Activated CD8-positive, alpha-beta memory T cell treated with anti-CD3 and anti-CD28 coated beads for 24 hours (primary cell): ENCODE measurements around the gene TRABD2B.

ENCODE experiments used
- DNase-seq: peaks from one replicate; pipeline ENCODE4 v3.0.0-alpha.2; 2020

TRABD2B gene

DNA sequence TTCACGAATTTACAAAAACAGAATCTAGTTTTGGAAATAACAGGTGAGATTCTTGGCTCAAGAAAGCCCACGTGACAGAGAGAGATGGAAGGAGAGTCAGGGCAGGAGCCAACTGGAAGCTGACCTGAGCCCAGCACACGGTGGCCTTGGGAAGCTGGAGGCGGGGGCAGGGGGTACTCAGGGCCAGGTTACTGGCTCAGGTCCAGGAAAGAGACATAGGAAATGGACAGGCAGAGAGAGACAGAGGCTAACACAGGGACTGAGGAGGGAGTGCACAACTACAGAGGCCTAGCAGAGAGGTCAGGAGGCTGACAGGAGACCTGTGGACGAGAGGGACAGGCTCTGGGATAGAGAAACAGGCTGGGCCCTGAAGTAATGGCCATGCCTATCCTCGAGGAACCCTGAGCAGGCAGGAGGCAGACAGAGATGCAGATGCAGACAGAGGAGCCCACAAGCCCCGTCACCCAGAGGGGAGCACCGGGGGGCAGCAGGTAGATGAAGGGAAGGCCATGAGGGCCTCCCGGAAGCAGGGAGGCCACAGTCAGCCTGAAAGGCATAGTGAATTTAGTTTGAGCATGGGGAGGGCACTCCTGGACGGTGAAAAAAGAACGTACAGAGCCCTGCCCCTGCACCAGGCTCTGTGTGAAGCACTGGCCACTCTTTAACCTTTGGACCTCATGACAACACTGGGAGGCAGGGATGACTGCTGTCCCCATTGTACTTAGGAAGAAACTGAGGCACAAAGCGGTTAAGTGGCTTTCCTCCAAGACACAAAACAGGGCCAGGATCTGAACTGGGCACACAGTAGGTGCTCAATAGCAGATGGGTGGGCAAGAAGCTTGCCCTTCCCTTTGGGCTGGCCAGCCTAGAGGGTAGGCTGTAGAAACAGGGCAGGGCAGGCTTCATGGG, 230.1 kb downstream of the TRABD2B start:
- no peak for DNase-seq

DNA sequence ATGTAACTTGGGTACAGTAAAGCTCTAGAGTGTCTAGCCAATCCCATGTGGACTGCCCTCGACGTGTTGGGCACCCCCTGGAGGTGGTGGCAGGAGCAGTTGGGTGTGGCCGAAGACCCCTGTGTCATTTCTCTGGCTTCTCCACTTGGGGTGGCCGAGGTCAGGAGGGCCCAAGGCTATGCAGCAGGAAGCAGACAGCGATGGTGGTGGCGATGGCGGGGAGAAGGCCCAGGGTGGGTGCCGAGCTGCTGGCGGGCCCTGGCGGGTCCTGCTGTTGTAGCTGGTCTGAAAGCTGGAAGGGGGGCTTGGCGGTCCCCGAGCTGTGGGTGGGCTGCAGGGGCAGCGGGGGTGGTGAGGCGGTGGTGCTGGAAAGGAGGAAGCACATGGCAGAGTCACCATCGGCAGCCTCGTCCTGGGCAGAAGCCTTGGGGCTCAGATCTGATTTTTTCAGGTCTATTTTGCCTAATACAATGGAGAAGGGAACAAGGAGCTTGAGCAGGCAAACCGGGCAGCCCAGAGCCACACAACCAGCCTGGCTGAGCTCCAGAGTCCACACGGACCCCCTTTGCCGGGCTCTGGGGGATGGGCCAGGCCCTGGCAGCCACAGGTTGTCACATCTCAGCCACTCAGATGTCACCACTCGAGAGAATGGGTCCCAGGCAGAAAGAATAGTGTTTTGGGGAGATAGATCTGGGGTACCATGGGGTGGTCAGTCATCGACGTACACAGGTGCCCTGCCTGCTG, 231.3 kb downstream of the TRABD2B start:
- DNase-seq = no peak

GRCh38 chr1:47765236-47765635, 231.9 kb downstream of the TRABD2B start:
- DNase-seq = no peak

DNA sequence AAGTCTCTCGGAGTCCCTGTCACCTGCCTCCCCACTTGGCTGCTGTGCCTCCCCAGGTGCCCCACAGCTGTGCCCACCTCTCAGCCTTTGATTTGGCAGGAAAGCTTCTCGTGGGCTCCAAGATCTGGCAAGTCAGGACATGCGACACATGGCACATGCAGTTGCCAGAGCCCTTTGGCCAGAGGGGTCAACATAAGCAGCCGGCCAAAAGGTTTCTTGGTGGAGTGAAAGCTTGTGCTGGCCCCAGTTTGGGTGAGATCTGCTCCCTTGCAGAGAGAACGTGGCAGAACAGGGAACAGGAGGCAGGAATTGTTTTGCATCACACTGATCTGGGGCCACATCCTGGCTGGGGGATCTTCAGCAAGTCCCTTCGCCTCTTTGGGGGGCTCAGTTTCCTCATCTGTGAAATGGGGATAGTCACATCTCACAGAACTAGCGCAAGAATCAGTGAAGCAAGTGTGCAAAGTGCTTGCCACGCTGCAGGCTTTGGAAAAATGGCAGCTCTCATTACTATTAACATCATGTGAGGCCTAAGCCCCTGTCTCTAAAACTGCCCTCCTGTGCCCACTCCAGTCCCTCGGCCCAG, 232.6 kb downstream of the TRABD2B start:
- no peak for DNase-seq

- no peak for DNase-seq
Measured at GRCh38 chr1:47763591-47764171, 233.5 kb downstream of the TRABD2B start.

DNA sequence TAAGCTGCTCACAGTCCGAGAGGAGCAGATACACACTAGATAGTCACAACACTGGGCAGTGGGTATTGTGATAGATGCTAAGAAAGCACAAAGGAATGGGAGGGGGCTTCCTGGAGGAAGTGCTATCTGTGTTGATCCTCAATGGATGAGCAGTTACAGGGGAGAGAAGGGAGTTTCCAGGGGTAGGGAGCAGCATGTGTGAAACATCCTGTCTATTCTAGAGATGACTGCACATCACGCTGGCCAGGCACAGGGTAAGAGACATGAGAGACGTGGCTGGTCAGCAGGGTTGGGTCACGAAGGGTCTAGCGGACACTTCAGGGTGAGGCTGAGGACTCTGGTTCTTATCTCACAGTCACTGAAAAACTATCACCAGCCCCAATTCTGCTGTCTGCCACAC, 235.2 kb downstream of the TRABD2B start:
- no peak for DNase-seq

DNA sequence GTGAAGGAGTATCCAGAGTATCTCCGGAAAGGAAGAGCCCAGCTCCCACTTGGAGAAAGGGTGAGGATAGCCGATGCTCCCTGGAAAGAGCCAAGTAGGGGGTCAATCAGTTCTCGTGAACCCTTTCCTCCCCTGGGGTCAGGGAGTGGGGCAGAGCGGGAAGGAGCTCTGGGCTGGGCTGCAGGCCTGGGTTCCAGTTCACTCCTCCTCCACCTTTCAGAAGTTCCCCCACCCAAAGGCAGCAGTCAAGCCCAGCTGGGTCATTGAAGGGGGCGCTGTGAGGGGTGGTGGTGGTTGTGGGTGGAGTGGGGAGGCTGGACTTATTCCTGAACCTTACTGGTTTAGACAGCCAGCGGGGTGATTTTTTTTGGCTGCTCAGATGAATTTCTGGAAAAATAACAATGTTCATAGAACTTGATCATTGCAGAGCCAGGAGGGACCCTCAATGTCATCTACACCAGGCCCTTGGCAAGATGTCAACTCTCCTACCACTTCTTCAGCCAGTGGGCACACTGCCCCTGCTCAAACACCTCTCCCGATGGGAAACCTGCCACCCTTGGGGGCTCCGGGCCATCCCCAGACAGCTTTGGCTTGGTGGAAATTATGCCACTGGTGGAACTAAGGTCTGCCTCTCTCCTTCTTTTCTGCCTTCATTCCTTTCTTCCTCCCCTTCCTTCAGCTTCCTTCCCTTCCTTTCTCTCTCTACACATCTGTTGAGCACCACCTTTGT, 235.8 kb downstream of the TRABD2B start:
- no peak for DNase-seq

GRCh38 chr1:47759936-47760629, 237.1 kb downstream of the TRABD2B start:
- DNase-seq = no peak

- no peak for DNase-seq
Measured at GRCh38 chr1:47759251-47759935, 237.8 kb downstream of the TRABD2B start.

GRCh38 chr1:47758341-47759250, 238.6 kb downstream of the TRABD2B start:
- no peak for DNase-seq

DNA sequence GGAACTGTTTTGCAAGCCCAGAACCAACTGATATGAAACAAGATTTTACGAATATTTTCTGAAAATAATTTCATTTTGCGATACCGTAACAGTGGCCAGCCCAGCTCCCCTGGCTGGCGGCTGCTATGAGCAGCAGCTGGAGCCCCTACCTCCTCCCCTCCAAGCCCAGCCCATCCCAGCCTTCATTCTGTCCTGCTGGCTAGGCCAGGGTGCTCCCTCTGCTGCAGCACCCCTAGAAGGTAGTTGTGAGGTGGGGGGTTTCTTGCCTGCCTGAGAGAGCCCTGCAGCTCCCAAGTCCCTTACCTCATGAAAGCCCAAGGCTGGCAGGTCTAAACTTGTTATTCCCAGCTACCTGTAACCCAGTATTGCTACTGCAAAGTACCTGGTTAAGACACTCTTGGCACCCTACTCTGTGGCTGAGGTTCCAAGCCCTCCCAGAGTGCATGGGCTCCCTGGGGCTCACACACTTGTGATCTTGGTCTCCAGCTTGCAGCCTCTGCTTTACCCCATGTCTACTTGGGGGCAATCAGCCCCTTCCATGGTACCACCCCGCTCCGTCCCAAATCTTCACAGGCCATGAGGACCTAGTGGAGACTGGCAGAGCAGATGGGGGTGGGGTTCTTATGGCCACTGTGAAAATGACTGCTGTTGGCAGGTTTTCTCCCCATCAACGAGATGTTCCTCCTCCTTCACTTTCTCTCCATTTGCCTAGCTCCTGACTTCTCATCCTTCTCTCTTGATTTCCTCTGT, 239.8 kb downstream of the TRABD2B start:
- no peak for DNase-seq

GRCh38 chr1:47756411-47756810, 240.8 kb downstream of the TRABD2B start:
- no peak for DNase-seq

DNA sequence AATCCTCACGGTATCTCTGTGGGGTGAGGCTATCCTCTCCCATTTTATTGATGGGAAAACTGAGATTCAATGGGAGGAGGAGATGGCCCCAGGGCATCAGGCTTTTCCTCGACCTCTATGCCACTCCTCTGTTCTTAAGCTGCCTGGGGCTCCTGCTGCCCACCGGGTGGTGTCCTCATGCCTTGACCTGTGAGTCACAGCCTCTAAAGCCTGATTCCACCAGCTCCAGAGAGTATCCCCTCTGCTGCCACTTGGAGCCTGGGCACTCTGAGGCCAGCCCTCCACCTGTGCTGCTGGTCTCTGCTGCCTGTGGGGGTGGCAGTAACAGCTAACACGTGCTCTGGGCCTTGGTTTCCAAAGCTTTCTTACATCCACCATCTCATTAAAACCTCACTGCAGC, 241.2 kb downstream of the TRABD2B start:
- no peak for DNase-seq

DNA sequence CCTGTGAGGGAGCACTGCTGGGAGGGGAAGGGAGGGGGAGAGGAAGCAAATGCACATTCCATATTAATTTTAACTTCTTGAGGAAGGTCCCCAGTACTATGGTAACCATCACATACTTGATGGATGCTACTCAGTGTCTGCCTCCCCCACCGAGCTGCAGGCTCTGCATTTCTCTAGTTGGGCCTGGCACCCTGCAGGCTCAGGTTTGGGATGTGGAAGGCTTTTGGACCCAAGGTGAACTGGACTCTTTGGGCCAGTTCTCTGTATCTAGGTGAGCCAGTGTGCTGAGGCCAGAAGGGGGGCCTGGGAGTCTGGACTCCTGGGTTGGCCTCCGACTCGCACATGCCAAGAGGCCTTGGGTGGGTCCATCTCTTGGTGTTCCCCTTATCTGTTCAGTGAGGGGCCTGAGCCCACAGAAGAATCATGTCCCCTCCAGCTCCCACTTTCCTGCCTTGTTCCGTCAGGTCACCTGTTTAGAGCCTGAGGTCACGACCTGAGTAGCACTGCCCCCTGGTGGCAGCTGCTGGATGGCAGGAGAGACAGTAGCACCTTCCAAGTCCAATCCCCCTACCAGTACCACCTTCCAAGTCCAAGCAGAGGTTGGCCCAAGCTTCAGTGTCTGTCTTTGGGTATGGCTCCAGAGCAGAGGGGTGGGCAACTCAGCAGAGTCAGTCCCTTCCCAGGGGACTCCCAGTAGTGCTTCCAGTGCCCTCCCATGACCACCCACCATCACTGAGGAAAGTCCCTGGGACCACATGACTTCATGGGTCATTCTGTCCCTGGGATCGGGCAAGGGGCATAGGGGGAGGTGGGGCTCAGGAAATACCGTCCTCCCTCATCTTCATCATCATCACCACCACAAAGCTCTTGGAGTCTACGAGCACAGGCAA, 241.8 kb downstream of the TRABD2B start:
- peak; percentile 76 for DNase-seq

DNA sequence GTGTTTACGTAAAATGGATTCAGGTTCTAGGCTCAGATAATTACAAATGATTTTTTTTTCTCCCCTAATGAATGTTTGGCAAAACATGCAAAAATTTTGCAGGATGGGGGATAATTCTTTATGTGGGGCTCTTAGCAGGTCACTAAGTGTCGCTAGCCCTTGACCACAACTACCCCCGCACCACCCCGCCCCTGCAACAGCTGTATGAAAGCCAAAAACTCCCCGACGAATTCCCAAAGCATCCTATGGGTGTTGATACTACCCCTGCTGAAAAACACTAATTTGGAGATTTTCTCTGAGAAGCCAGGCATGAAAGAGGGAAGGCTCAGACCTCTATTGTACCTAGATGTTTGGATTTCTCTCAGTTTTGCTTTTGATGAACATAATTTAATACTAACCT, 243.0 kb downstream of the TRABD2B start:
- DNase-seq = no peak

GRCh38 chr1:47753808-47754207, 243.4 kb downstream of the TRABD2B start:
- no peak for DNase-seq

DNA sequence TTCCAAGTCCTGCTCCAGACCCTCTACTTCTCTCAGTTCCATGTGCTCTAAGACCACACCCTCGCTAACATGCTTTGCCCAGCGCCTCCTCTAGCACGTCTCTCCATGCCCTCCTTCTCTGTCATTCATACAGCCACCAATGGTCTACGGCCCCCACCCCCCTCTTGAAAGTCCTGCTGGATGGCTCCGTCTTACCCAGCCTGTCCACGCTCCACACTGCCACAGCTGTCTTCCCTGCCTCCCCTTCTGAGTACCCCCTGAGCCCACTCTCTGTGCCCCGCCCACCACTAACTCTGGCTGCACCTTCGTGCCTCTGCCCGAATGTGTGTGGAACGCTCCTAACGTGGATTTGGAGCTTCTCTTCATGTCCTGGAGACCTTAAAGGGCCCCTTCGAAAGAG, 244.6 kb downstream of the TRABD2B start:
- peak; percentile 13 for DNase-seq

GRCh38 chr1:47751996-47752451, 245.2 kb downstream of the TRABD2B start:
- DNase-seq = peak; percentile 21
